ENCODE results near the gene GAS7. TPM values are rescaled to one million over a fixed set of nuclear protein-coding genes. Genes with fewer than 3 reads are reported as not detected.
A peak's percentile ranks its signal among the peaks of the same experiment; 100 is the strongest.

GAS7 gene
- total RNA-seq, 2 experiments from 2014 or later: 1.6 to 2.1 TPM

DNA sequence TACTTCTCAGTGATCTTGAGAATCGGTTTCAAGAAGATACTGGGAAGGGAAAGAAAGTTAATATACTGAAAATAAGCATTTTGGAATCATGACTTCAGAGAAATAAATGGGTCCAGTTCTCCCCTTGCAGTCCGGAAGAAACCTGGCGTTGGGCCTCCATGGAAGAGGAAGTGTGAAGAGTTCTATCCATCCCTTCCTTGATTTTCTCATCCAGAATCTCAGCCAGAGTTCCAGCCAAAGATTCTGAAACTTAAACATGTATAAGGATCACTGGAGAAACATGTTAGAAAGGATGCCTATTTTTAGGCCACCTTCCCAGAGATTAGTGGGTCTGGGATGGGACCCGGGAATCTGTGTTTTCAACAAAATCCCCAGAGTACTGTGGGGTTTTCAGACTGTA, 8.7 kb upstream of the GAS7 start:
- POLR2A ChIA-PET: no interaction called here
- H3K36me3 Mint-ChIP-seq (ENCODE audit: low read depth): peaks cover 3% of the 10 kb centered on the region
- H3K4me3 Mint-ChIP-seq: no peak overlapping the region
- H3K4me1 Mint-ChIP-seq (ENCODE audit: low read depth): peaks cover 5% of the 10 kb centered on the region
- CTCF ChIA-PET: no interaction called here
- DNase-seq: no peak
- no peak overlapping the region for H3K27ac Mint-ChIP-seq
- H3K27me3 Mint-ChIP-seq: no peaks in the 10 kb centered on the region
- H3K9me3 Mint-ChIP-seq: peaks cover 20% of the 10 kb centered on the region
- no peak for ATAC-seq
- TF ChIP-seq, protein P1, sequence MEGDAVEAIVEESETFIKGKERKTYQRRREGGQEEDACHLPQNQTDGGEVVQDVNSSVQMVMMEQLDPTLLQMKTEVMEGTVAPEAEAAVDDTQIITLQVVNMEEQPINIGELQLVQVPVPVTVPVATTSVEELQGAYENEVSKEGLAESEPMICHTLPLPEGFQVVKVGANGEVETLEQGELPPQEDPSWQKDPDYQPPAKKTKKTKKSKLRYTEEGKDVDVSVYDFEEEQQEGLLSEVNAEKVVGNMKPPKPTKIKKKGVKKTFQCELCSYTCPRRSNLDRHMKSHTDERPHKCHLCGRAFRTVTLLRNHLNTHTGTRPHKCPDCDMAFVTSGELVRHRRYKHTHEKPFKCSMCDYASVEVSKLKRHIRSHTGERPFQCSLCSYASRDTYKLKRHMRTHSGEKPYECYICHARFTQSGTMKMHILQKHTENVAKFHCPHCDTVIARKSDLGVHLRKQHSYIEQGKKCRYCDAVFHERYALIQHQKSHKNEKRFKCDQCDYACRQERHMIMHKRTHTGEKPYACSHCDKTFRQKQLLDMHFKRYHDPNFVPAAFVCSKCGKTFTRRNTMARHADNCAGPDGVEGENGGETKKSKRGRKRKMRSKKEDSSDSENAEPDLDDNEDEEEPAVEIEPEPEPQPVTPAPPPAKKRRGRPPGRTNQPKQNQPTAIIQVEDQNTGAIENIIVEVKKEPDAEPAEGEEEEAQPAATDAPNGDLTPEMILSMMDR (IDR thresholded peaks at IDR 0.05): no peak
- intact Hi-C loops (cut with micrococcal nuclease): no loop called here

- ATAC-seq: peak; percentile 67
- Mint-ChIP-seq H3K4me1 (ENCODE audit: low read depth) (peaks cover 5% of the 10 kb centered on the region), H3K27ac (peak overlapping the region; percentile 10), H3K36me3 (ENCODE audit: low read depth) (peaks cover 3% of the 10 kb centered on the region), H3K27me3 (peaks cover 3% of the 10 kb centered on the region), H3K4me3 (no peak overlapping the region), H3K9me3 (peaks cover 20% of the 10 kb centered on the region)
- DNase-seq: peak; percentile 61
- CTCF ChIA-PET: interaction anchor here (2.5 kb wide), 1 partner anchor 21 kb away, joined by 8 read pairs; no protein-coding TSS in a partner anchor
- TF ChIP-seq, protein P1 (IDR thresholded peaks at IDR 0.05): no peak
- POLR2A ChIA-PET: no interaction called here
- intact Hi-C loops (cut with micrococcal nuclease): no loop called here
Observed at GRCh38 chr17:10205549-10206185, 7.3 kb upstream of the GAS7 start.

GRCh38 chr17:10201680-10202079, 3.3 kb upstream of the GAS7 start:
- H3K27ac Mint-ChIP-seq: no peak overlapping the region
- H3K36me3 Mint-ChIP-seq (ENCODE audit: low read depth): peaks cover 5% of the 10 kb centered on the region
- no peak overlapping the region for H3K4me3 Mint-ChIP-seq
- ATAC-seq (no peak), DNase-seq (no peak)
- intact Hi-C loops (cut with micrococcal nuclease): no loop called here
- peaks cover 12% of the 10 kb centered on the region for H3K4me1 Mint-ChIP-seq (ENCODE audit: low read depth)
- peaks cover 20% of the 10 kb centered on the region for H3K9me3 Mint-ChIP-seq
- CTCF ChIA-PET: no interaction called here
- TF ChIP-seq, protein P1 (IDR thresholded peaks at IDR 0.05): no peak
- POLR2A ChIA-PET: no interaction called here
- H3K27me3 Mint-ChIP-seq: peaks cover 25% of the 10 kb centered on the region

DNA sequence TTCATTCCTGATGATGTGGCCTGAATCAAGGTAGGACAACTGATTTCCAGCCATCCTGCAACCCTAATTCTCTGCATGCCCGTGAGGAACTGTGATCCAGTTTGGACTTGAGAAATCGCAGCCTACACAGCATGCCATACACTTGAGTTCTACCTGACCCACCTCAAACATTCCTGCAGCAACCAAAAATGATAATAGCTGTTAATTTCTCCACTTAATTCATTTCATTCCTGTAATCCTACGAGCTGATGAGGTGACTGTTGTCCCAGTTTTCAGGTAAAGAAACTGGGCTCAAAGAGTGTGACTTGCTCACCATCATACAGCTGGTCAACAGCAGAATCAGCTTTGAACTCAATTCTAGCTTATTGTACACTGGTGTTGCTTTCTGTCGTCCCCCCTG, 2.2 kb upstream of the GAS7 start:
- H3K9me3 Mint-ChIP-seq: peaks cover 16% of the 10 kb centered on the region
- peaks cover 32% of the 10 kb centered on the region for H3K27me3 Mint-ChIP-seq
- ChIA-PET POLR2A (no interaction called here), CTCF (interaction anchor here (1.0 kb wide), 1 partner anchor 26 kb away, joined by 5 read pairs; no protein-coding TSS in a partner anchor)
- DNase-seq (no peak), ATAC-seq (no peak)
- H3K36me3 Mint-ChIP-seq (ENCODE audit: low read depth): peaks cover 5% of the 10 kb centered on the region
- H3K27ac Mint-ChIP-seq: no peak overlapping the region
- no peak overlapping the region for H3K4me3 Mint-ChIP-seq
- peaks cover 10% of the 10 kb centered on the region for H3K4me1 Mint-ChIP-seq (ENCODE audit: low read depth)
- intact Hi-C loops (cut with micrococcal nuclease): no loop called here
- TF ChIP-seq, protein P1 (IDR thresholded peaks at IDR 0.05): no peak

GRCh38 chr17:10200016-10200415, 1.6 kb upstream of the GAS7 start:
- peaks cover 5% of the 10 kb centered on the region for H3K36me3 Mint-ChIP-seq (ENCODE audit: low read depth)
- peak overlapping the region; percentile 9 for H3K4me3 Mint-ChIP-seq
- H3K27me3 Mint-ChIP-seq: peaks cover 32% of the 10 kb centered on the region
- TF ChIP-seq, protein P1 (IDR thresholded peaks at IDR 0.05): no peak
- no peak for ATAC-seq
- intact Hi-C loops (cut with micrococcal nuclease): no loop called here
- CTCF ChIA-PET: interaction anchor here (1.0 kb wide), 1 partner anchor 27 kb away, joined by 5 read pairs; no protein-coding TSS in a partner anchor
- no peak overlapping the region for H3K27ac Mint-ChIP-seq
- POLR2A ChIA-PET: no interaction called here
- H3K9me3 Mint-ChIP-seq: peaks cover 15% of the 10 kb centered on the region
- DNase-seq: no peak
- H3K4me1 Mint-ChIP-seq (ENCODE audit: low read depth): peaks cover 6% of the 10 kb centered on the region
